H1 (cell line): ENCODE data around the gene FGF12. TPM values are rescaled to one million over a fixed set of nuclear protein-coding genes. Genes with fewer than 3 reads are reported as not detected.

Source experiments
- CTCF ChIA-PET: fragments of 300-600 bp; sonication (Branson Sonifier 250); formaldehyde crosslinking; loops from one replicate; lab custom pipeline; 2021; ENCODE audit not compliant: partially characterized antibody; lab: Charles Lee
- POLR2A ChIA-PET: fragments of 300-600 bp; sonication (Branson Sonifier 250); formaldehyde crosslinking; loops from one replicate; lab custom pipeline; 2021; ENCODE audit warnings: inconsistent platforms; ENCODE audit not compliant: partially characterized antibody; lab: Charles Lee
- DNase-seq, 2 experiments: peaks; one replicate each; pipeline versions ENCODE4 v3.0.0 to v3.0.0-alpha.2; 2010 to 2022; ENCODE audit warnings: low spot score in 2 of 2, low read depth in 1 of 2, mixed read lengths in 1 of 2
- FAIRE-seq: peaks from 2 replicates; lab custom pipeline; 2011; peaks lifted over from hg19 to GRCh38; lab: Jason Lieb, UNC
- H2AFZ ChIP-seq: 2 replicates; pipeline ENCODE4 v1.8.1; 2012; ENCODE audit warnings: low read length, inconsistent platforms
- H2AK5ac ChIP-seq: 2 replicates; pipeline ENCODE4 v1.6.1; 2013; ENCODE audit warnings: low read depth, low read length
- H2BK120ac ChIP-seq: replicated peaks from 2 replicates; pipeline ENCODE3; 2013; ENCODE audit warnings: low read depth, low read length, inconsistent platforms
- H2BK12ac ChIP-seq: 2 replicates; pipeline ENCODE4 v1.6.1; 2013; ENCODE audit warnings: low read depth, low read length
- H2BK15ac ChIP-seq: 2 replicates; pipeline ENCODE4 v1.6.1; 2013; ENCODE audit warnings: low read length
- H2BK20ac ChIP-seq: 2 replicates; pipeline ENCODE4 v1.6.1; 2013; ENCODE audit warnings: low read length
- H2BK5ac ChIP-seq: 2 replicates; pipeline ENCODE4 v1.6.1; 2013; ENCODE audit warnings: low read depth, low read length
- H3K14ac ChIP-seq: 2 replicates; pipeline ENCODE4 v1.6.1; 2013; ENCODE audit warnings: inconsistent platforms; ENCODE audit not compliant: insufficient read length
- H3K18ac ChIP-seq: 2 replicates; pipeline ENCODE4 v1.6.1; 2013; ENCODE audit warnings: low read length; ENCODE audit errors: extremely low read depth
- H3K23ac ChIP-seq: 2 replicates; pipeline ENCODE4 v1.6.1; 2013; ENCODE audit warnings: inconsistent platforms; ENCODE audit not compliant: insufficient read length
- H3K23me2 ChIP-seq: 2 replicates; pipeline ENCODE4 v1.6.1; 2013; ENCODE audit warnings: low read depth, low read length
- H3K27ac ChIP-seq: 2 replicates; pipeline ENCODE4 v1.6.1; 2011; ENCODE audit warnings: low read depth, low read length, inconsistent platforms
- H3K27me3 ChIP-seq, 4 experiments: replicated peaks in 1 of 4; 1 replicate in 1 of 4; 2 replicates in 3 of 4; pipeline versions ENCODE4 v1.6.1 to v1.8.1; 2011 to 2013; ENCODE audit warnings: low read length in 3 of 4, mild to moderate bottlenecking in 3 of 4, inconsistent platforms in 2 of 4, mixed read lengths in 2 of 4, moderate library complexity in 1 of 4; ENCODE audit not compliant: control insufficient read depth in 3 of 4, insufficient read depth in 3 of 4; ENCODE audit errors: extremely low read depth in 1 of 4
- H3K36me3 ChIP-seq, 4 experiments: 2 replicates each; pipeline versions ENCODE4 v1.6.1 to v1.8.1; 2011 to 2013; ENCODE audit warnings: mild to moderate bottlenecking in 4 of 4, low read length in 3 of 4, moderate library complexity in 2 of 4, control low read depth in 1 of 4, inconsistent platforms in 1 of 4; ENCODE audit not compliant: insufficient read depth in 4 of 4, control insufficient read depth in 2 of 4
- H3K4ac ChIP-seq: replicated peaks from 2 replicates; pipeline ENCODE3; 2013; ENCODE audit warnings: low read length, low read depth, mixed read lengths, inconsistent platforms; ENCODE audit not compliant: insufficient read length
- H3K4me1 ChIP-seq, 4 experiments: replicated peaks in 1 of 4; 1 replicate in 1 of 4; 2 replicates in 3 of 4; pipeline versions ENCODE4 v1.6.1 to v1.8.1; 2011 to 2013; ENCODE audit warnings: low read length in 3 of 4, inconsistent platforms in 2 of 4, mixed read lengths in 1 of 4; ENCODE audit not compliant: insufficient read depth in 4 of 4, control insufficient read depth in 3 of 4
- H3K4me2 ChIP-seq, 2 experiments: 2 replicates each; pipeline versions ENCODE4 v1.6.1 to v1.8.1; 2011 to 2013; ENCODE audit warnings: low read depth in 2 of 2, low read length in 2 of 2, control low read depth in 1 of 2, inconsistent platforms in 1 of 2, mild to moderate bottlenecking in 1 of 2; ENCODE audit not compliant: insufficient read depth in 1 of 2
- H3K4me3 ChIP-seq, 4 experiments: fragments of 200-600, 300-600 bp in 1 of 4; sonication (generic), shearing (Covaris generic), sonication (Bioruptor Twin) in 1 of 4; 2 replicates each; pipeline versions ENCODE4 v1.5.1 to v1.8.1; 2011 to 2016; ENCODE audit warnings: low read length in 4 of 4, low read depth in 3 of 4, control low read depth in 2 of 4, inconsistent platforms in 2 of 4, mild to moderate bottlenecking in 2 of 4, mixed read lengths in 1 of 4, moderate library complexity in 1 of 4; ENCODE audit not compliant: insufficient read depth in 2 of 4; ENCODE audit errors: extremely low read depth in 1 of 4
- H3K56ac ChIP-seq: replicated peaks from 2 replicates; pipeline ENCODE3; 2013; ENCODE audit warnings: low read depth, mild to moderate bottlenecking, mixed read lengths, low read length, inconsistent platforms; ENCODE audit not compliant: insufficient read length
- H3K79me1 ChIP-seq: 2 replicates; pipeline ENCODE4 v1.6.1; 2013; ENCODE audit warnings: low read depth, low read length, control low read depth
- H3K79me2 ChIP-seq, 2 experiments: 2 replicates each; pipeline versions ENCODE4 v1.6.1 to v1.8.1; 2012 to 2013; ENCODE audit warnings: low read length in 2 of 2, mild to moderate bottlenecking in 2 of 2, inconsistent platforms in 1 of 2; ENCODE audit not compliant: insufficient read depth in 2 of 2, control insufficient read depth in 1 of 2
- H3K9ac ChIP-seq, 4 experiments: replicated peaks in 1 of 4; 1 replicate in 1 of 4; 2 replicates in 3 of 4; pipeline versions ENCODE4 v1.6.1 to v1.8.1; 2011 to 2013; ENCODE audit warnings: low read depth in 3 of 4, low read length in 3 of 4, control low read depth in 2 of 4, mild to moderate bottlenecking in 2 of 4, moderate library complexity in 2 of 4, inconsistent platforms in 1 of 4; ENCODE audit errors: extremely low read depth in 1 of 4
- H3K9me3 ChIP-seq, 2 experiments: 2 replicates each; pipeline versions ENCODE4 v1.6.1 to v1.8.1; 2012 to 2013; ENCODE audit warnings: mild to moderate bottlenecking in 2 of 2, moderate library complexity in 2 of 2, control low read depth in 1 of 2, inconsistent platforms in 1 of 2, low read depth in 1 of 2, low read length in 1 of 2, mixed read lengths in 1 of 2; ENCODE audit not compliant: insufficient read depth in 2 of 2
- H4K20me1 ChIP-seq, 2 experiments: replicated peaks in 1 of 2; 2 replicates each; pipeline versions ENCODE3 to v1.8.1; 2011 to 2013; ENCODE audit warnings: inconsistent platforms in 2 of 2, low read length in 2 of 2, mild to moderate bottlenecking in 1 of 2; ENCODE audit not compliant: insufficient read depth in 2 of 2, control insufficient read depth in 1 of 2
- H4K5ac ChIP-seq: 2 replicates; pipeline ENCODE4 v1.6.1; 2013; ENCODE audit warnings: low read length, low read depth, mixed read lengths, inconsistent platforms; ENCODE audit not compliant: insufficient read length
- H4K8ac ChIP-seq: 2 replicates; pipeline ENCODE4 v1.8.0; 2013; ENCODE audit warnings: mild to moderate bottlenecking, moderate library complexity, low read length, inconsistent platforms; ENCODE audit not compliant: insufficient read depth; ENCODE audit errors: extremely low read depth
- H4K91ac ChIP-seq: replicated peaks from 2 replicates; pipeline ENCODE3; 2013; ENCODE audit warnings: low read length, mixed read lengths, inconsistent platforms; ENCODE audit not compliant: insufficient read length
- ATF2 ChIP-seq: IDR thresholded peaks from 2 replicates; pipeline ENCODE4 v1.6.1; 2012; ENCODE audit warnings: low read length, inconsistent platforms
- BACH1 ChIP-seq: IDR thresholded peaks from 2 replicates; pipeline ENCODE4 v1.6.1; 2012; ENCODE audit warnings: low read length, improper control_type of control experiment
- CTBP2 ChIP-seq: IDR thresholded peaks from 2 replicates; pipeline ENCODE4 v1.7.0; 2011; ENCODE audit warnings: borderline replicate concordance, mild to moderate bottlenecking, moderate library complexity, mixed read lengths, low read length; ENCODE audit not compliant: insufficient read depth, insufficient read length
- WGBS, 2 experiments: shearing (Covaris generic) in 1 of 2; methylation state at CpG; one replicate each; pipeline versions ENCODE4 v1.1.6 to v1.1.7; 2013 to 2015; ENCODE audit warnings: low lambda C conversion rate in 2 of 2, mixed read lengths in 2 of 2, inconsistent platforms in 1 of 2, low coverage in 1 of 2, missing lambda C conversion rate in 1 of 2; ENCODE audit not compliant: insufficient replicate concordance in 2 of 2, insufficient coverage in 1 of 2, insufficient read length in 1 of 2; ENCODE audit errors: extremely low coverage in 1 of 2, missing lambda C conversion rate in 1 of 2; 5-methylcytosine and 5-hydroxymethylcytosine counted together
- polyA plus RNA-seq, 7 experiments: library from polyadenylated mRNA; depleted of rRNA in 3 of 7; stranded (reverse) in 5 of 7; unstranded in 2 of 7; fragments of >200 nt in 5 of 7; fragments of 200-250 nt in 2 of 7; gene quantifications; 1 replicate in 5 of 7; 2 replicates in 1 of 7; 4 replicates in 1 of 7; pipeline versions ENCODE4 v1.2.1 to v1.2.3, GENCODE V29; 2011 to 2013; ENCODE audit warnings: missing spikeins in 2 of 7, mixed read lengths in 2 of 7
- total RNA-seq: library from RNA; stranded (reverse); fragmentation: NEBNext Ultra II Directional; extraction: Animal tissue kit (Norgen Biotek cat#: 25700); gene quantifications from 2 replicates; pipeline ENCODE4 v1.2.1, GENCODE V29; 2021

FGF12 gene
- total and polyA plus RNA-seq, 2 of the 8 experiments (the other 6 are each of a cell fraction or from before 2014, with no cell fraction given) = 4.1 to 16.6 TPM

GRCh38 chr3:192207651-192208050 lies 519.7 kb downstream of the FGF12 start:
- Histone ChIP-seq H3K27ac (no peak overlapping the region), H2AFZ (no peak overlapping the region), H2AK5ac (no peak overlapping the region), H3K4me3 (no peak overlapping the region), H4K5ac (no peak overlapping the region), H4K8ac (no peak overlapping the region), H3K56ac (no peak overlapping the region), H2BK20ac (no peak overlapping the region), H3K36me3 (no peaks in the 10 kb centered on the region), H3K27me3 (no peaks in the 10 kb centered on the region), H4K91ac (no peak overlapping the region), H4K20me1 (no peaks in the 10 kb centered on the region), H3K23me2 (no peaks in the 10 kb centered on the region), H3K4ac (no peak overlapping the region), H2BK12ac (no peak overlapping the region), H3K79me2 (no peaks in the 10 kb centered on the region), H3K4me1 (peaks cover 0 to under 1% (median 0%) of the 10 kb centered on the region in 4 experiments; a peak in 3 of 7 replicates), H2BK5ac (no peak overlapping the region), H3K9me3 (no peaks in the 10 kb centered on the region), H2BK15ac (no peak overlapping the region), H3K79me1 (no peaks in the 10 kb centered on the region), H3K23ac (no peak overlapping the region), H2BK120ac (no peak overlapping the region), H3K9ac (no peak overlapping the region), H3K4me2 (no peak overlapping the region), H3K14ac (no peak overlapping the region), H3K18ac (no peak overlapping the region)
- 94% methylated on average over 2 of the region's 2 CpGs; no CpG with 5 or more reads in 1 of the 2 experiments for WGBS, 2 experiments
- TF ChIP-seq CTBP2 = no peak
- TF ChIP-seq ATF2 = no peak
- no peak for TF ChIP-seq BACH1
- POLR2A ChIA-PET = no interaction called here
- CTCF ChIA-PET = interaction anchor here (0.7 to 1.7 kb wide), 3 partner anchors 14 to 237 kb away, joined by 3 to 4 read pairs (median 4); no protein-coding TSS in a partner anchor
- DNase-seq = no peak
- FAIRE-seq = no peak
